ENCODE data around the gene LATS2.
"Not testable (repeated sequence)": the region's sequence is repeated elsewhere in the genome, so short reads cannot be mapped to it uniquely, and the experiment has no call there.

LATS2 gene

DNA sequence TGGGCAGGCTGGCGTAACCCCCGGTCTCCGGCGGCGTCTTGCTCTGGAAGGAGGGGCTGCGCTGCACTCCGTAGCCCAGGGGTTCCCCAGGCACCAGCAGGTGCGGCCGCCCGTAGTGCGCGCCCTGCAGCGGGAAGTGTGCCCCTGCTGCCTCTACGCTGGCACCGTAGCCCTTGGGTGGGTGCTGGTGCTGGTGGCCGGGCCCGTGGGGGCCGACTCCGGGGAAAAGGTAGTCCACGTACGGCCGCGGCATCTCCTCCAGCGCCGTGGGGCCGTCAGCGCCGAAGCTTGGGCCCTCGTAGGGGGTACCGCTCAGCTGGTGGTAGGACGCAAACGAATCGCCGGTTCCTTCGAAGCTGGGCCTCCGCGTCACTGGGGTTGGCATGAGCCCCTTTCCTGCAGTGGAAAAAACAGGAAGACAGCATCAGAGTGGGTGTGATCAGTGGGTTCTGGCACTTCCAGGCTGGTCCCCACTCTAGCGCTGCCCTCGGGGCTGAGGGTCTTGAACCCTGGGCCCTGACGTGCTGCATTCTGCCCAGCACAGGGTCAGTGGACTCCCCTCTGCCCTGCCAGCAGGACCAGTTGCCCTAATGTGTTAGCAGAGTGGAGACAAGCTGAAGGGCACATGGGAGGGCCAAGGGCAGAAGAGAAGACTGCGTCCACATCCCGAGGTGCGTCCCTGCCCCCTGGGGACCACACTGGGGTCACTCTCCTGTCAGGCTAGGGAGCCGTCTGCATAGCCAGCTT is 72.3 kb downstream of the LATS2 start:
- no peak for DNase-seq

- no peak for DNase-seq
Measured at GRCh38 chr13:20988033-20988908, 73.1 kb downstream of the LATS2 start.

DNA sequence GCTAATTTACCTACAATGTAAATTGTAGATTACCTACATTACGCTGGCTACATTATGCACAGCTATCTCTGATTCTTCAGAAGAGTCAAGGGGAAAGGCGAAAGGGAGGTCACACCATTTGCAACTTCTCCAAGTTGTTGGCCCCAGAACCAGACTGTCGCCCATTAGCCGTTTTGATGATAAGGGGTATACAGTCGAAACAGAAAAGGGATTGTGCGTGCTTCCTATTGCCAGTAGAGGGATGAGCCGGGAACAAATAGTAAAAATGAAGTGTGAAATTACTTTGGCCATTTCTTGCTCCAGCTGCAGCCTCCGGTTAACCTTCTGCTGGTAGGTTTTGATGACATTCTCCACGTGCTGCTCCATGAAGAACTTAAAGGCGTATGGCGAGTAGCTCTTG is 73.8 kb downstream of the LATS2 start:
- DNase-seq: no peak

DNA sequence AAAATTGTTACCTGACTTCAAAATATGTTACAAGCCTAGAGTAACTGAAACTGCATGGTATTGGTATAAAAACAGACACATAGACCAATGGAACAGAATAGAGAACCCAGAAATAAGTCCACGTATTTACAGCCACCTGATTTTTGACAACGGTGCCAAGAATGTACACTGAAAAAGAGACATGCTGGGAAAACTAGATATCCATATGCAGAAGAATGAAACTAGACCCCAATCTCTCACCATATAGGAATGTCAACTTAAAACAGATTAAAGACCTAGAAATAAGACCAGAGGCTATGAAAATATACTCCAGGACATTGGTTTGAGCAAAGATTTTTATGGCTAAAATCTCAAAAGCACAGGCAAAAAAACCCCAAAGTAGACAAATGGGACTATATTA is 76.5 kb downstream of the LATS2 start:
- no peak for DNase-seq

DNA sequence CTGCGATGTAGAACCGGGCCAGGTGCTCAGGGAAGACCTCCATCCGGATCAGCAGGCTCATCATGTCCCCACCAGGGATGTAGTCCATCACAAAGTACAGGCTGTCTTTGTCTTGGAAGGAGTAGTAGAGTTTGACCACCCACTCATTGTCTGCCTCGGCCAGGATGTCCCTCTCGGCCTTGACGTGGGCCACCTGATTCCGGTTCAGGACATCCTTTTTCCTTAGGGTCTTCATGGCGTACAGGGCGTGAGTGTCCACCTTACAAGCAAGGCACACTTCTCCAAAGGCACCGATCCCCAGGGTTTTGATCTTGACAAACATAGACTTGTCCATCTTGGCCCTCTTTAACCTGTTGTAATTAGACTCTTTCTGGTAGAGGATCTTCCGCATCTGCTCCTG is 78.0 kb downstream of the LATS2 start:
- DNase-seq: no peak

- DNase-seq: no peak
Measured at GRCh38 chr13:20981370-20982095, 79.9 kb downstream of the LATS2 start.

DNA sequence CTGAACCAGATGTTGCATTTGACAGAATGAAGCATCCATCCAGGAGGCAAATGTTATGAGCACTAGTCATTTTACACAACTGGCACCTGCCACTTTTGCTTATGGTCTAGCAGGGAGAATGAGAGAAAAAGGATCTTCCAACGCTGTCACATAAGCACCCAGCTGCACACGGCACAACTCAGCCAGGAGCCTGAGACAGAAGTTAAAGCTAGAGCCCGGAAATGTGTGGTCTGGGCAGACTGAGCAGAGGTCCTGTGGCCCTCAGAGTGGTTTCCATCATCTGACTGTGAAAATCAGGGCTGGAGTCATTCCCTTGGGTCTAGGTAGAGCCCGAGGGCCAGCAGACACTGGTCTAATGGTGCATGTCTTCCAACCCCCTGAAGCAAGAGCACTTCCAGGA is 80.5 kb downstream of the LATS2 start:
- DNase-seq: no peak

DNA sequence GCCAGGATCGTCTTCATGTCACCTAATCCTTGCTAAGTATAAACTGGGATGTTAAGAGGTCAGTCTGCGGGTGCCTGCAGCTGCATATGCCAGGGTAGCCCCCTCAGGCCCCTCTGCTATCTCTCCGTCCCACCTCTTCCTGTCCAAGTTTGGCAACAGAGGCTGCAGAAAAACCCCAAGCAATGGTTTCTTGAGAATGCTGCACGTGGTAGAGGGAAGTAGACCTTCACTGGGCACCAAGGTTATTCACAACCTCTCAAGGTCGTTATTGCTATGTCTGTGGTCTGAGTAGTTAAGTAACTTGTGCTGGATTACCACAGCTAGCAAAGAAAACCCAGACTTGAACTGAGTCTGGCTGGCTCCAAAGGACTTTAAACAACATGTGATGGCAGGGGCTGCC is 81.0 kb downstream of the LATS2 start:
- no peak for DNase-seq

DNA sequence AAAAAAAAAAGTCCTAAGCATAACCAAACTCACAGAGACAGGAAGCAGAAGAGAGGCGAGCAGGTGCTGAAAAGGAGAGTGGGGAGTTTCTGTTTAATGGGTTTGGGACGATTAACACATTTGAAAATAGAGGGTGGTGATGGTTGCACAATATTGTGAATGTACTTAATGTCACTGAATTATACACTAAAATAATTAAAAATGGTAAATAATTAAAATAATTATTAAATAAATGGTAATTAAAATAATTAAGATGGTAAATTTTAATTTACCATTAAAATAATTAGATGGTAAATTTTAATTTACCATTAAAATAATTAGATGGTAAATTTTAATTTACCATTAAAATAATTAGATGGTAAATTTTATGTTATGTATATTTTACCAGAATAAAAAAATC is 84.0 kb downstream of the LATS2 start:
- no peak for DNase-seq

DNA sequence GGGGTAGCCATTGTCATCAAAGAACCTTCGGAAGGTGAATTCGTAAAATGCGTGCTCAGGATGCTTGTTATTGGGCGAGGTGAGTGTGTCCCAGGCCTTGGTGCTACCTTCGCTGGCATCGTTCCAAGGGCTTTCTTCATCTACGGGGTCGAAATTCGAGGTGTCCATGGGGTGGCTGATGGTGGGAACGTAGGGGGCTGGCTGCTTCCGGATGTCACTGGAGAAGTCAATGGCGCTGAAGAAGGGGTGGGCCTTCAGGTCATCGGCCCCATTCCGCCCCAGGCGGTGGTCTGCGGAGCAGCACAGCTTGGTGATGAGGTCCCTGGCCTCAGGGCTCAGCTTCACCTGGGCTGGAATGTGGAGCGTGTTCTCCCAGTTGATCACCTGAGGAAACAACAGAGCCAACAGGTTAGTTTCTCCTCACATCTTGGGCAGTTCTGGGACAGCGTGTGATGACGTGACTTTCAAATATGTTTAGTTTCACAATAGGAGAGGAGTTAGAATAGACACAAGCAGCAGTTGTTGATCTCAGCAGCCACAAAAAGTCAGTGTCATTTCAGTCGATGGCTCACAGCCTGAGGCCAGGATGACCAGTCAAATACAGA is 86.3 kb downstream of the LATS2 start:
- DNase-seq: no peak

DNA sequence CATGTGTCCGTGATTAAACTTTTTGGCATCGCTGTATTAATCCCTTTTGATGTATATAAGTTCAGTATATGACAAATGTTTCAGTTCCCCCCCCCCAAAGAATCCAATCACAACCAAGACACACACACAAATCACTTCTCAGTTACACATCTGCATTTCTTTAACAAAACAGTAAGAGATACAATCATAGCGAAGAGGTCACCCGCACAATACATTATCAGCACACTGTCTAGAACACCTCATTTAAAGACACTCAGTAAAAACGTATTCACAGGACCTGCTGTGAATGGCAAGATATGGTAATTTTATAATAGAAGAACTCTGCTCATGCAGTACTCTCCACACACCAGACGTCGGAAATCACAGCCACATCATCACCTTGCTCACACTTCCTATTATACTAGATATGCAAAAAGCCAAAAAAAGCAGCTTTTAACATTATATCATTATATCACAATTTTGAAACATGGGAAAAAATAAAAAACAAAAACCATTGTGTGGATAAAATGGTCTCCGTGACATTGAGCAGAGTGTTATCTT is 87.4 kb downstream of the LATS2 start:
- no peak for DNase-seq

DNA sequence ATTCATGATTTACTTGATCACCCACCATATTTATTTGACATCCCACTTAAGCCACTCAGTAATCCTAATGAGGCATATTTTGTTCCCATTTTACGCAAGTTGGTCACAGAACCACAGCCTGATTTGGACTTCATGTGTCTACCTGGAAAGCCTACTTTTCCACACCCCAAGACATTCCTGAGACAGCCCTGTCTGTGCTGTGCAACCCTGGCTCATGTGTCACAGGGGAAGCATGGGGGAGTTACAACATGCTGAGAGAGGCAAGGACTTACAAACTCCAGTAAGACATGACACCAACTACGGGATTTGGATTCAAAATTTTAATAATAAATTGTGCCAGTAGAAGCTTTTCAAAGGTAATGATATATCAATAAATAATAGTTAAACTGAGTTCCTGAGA is 88.7 kb downstream of the LATS2 start:
- no peak for DNase-seq

DNA sequence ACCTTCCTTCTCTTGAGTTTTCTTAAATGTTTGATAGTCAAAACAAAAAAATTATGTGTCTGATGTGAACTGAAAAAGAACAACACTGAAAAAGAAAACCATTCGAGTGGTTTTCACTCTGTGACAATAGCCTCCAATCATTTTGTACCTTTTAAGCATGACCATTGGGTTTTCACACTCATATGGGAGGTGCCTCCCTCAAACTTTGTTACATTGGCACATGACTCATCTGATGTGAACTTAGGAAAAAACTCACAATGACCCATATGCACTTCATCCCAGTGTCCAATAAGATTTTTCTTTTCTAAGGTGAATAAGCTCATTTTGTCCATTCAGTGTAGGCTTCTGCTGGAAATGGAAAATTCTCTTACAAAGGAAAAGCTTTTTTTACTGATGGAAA is 92.2 kb downstream of the LATS2 start:
- DNase-seq: no peak

GRCh38 chr13:20968745-20969144 is 92.6 kb downstream of the LATS2 start:
- DNase-seq: no peak

DNA sequence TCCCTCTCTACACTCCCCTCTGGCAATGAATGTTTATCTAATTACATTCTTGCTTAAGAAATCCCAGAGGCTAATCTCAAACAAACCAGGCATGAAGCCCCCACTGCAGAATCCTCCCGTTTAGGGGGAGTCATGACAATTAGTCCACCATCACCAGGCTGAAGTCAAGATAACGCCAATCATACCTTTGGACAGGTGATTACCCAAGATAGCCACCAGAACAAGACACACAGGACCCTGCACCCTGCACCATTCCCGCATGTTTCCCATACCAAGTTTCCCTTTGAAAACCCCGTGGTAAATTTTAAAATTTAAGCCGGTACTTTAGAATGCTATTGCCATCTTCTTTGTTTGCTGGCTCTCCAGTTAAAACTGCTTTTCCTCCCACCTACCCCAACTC is 94.0 kb downstream of the LATS2 start:
- no peak for DNase-seq

- no peak for DNase-seq
Measured at GRCh38 chr13:20964904-20965303, 96.5 kb downstream of the LATS2 start.

DNA sequence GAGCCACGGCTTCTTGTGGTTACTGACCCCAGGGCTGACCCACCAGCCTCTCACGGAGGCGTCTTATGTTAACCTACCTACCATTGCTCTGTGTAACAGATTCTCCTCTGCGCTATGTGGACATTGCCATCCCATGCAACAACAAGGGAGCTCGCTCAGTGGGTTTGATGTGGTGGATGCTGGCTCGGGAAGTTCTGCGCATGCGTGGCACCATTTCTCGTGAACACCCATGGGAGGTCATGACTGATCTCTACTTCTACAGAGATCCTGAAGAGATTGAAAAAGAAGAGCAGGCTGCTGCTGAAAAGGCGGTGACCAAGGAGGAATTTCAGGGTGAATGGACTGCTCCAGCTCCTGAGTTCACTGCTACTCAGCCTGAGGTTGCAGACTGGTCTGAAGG is 99.7 kb downstream of the LATS2 start:
- DNase-seq: not testable (repeated sequence)

- DNase-seq: no peak
Measured at GRCh38 chr13:20960663-20961309, 100.6 kb downstream of the LATS2 start.

DNA sequence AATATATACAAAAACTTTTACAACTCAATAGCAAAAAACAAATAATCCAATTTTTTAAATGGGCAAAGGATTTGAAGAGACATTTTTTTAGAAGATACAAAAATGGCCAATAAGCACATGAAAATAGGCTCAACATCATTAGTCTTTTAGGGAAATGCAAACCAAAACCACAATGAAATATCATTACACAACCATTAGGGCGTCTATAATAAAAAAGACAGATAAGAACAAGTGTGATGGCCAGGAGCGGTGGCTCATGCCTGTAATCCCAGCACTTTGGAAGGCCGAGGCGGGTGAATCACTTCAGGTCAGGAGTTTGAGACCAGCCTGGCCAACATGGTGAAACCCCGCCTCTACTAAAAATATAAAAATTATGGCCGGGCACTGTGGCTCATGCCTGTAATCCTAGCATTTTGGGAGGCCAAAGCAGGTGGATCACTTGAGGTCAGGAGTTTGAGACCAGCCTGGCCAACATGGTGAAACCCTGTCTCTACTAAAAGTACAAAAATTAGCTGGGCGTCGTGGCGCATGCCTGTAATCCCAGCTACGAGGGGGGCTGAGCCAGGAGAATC is 104.3 kb downstream of the LATS2 start:
- DNase-seq: not testable (repeated sequence)

GRCh38 chr13:20955496-20955895 is 105.9 kb downstream of the LATS2 start:
- DNase-seq: no peak

DNA sequence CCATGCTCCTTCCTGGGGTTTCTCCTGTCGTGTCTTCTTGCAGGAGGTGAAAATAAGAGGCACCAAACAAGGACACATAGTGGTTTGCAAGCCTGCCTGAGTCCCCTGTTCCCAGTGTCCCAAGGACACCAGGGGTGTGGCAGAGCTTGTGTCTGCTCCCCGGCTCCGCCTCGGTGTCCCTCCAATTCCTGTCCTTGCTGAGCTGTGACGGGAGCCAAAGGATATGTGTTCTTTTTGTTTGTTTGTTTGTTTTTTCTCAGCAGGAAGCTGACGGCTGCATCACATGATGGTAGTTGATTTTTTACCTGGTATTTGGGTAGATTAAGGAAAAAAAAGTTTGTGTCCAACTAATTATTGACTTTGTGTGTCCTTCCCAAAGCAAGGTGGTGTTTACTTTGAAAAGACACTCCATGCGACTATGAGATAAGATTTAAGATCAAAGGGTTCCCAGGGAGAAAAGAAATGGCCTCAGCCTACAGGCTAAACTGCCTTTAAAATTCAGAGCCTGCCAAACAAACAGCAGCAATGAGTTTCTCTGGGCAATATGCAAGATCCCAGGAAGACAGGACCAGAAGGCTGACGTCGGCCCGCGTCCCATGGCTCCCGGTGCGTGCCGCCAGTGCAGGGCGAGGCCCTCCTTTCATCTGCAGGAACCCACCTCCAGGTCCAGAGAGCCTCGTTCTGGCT is 108.0 kb downstream of the LATS2 start:
- DNase-seq: no peak
